Skeletal muscle tissue (tissue), 4 donors: ENCODE results near the gene MSX1. TPM values are rescaled to one million over a fixed set of nuclear protein-coding genes. Genes with fewer than 3 reads are reported as not detected.

Source experiments
- H3K27ac ChIP-seq: one replicate; pipeline ENCODE4 v1.7.0; 2013; ENCODE audit warnings: mild to moderate bottlenecking, low read depth, low read length, inconsistent platforms
- H3K27me3 ChIP-seq, 3 donors: one replicate each; pipeline ENCODE4 v1.7.0; 2013; ENCODE audit warnings: low read length in 3 of 3; ENCODE audit not compliant: control insufficient read depth in 3 of 3, insufficient read depth in 3 of 3
- H3K36me3 ChIP-seq, 3 donors: one replicate each; pipeline ENCODE4 v1.7.0; 2013; ENCODE audit warnings: low read length in 3 of 3; ENCODE audit not compliant: control insufficient read depth in 3 of 3, insufficient read depth in 3 of 3
- H3K4me1 ChIP-seq, 3 donors: one replicate each; pipeline ENCODE4 v1.7.0; 2013; ENCODE audit warnings: low read length in 3 of 3, mild to moderate bottlenecking in 3 of 3; ENCODE audit not compliant: control insufficient read depth in 3 of 3, insufficient read depth in 3 of 3
- H3K4me3 ChIP-seq, 3 donors: one replicate each; pipeline ENCODE4 v1.7.0; 2013; ENCODE audit warnings: low read length in 3 of 3
- H3K9ac ChIP-seq, 3 donors: one replicate each; pipeline ENCODE4 v1.7.0; 2013; ENCODE audit warnings: low read length in 3 of 3, mild to moderate bottlenecking in 3 of 3, moderate library complexity in 2 of 3, low read depth in 1 of 3
- H3K9me3 ChIP-seq, 3 donors: one replicate each; pipeline ENCODE4 v1.7.0; 2013; ENCODE audit warnings: low read length in 3 of 3; ENCODE audit not compliant: control insufficient read depth in 3 of 3
- total RNA-seq: library from RNA; depleted of rRNA; stranded (reverse); fragments of >200 nt; gene quantifications from one replicate; pipeline ENCODE4 v1.2.3, GENCODE V29; 2014
- donor health status: Osteomylitis.

The MSX1 gene
- total RNA-seq, 1 donor from 2014 or later: 1.6 TPM

DNA sequence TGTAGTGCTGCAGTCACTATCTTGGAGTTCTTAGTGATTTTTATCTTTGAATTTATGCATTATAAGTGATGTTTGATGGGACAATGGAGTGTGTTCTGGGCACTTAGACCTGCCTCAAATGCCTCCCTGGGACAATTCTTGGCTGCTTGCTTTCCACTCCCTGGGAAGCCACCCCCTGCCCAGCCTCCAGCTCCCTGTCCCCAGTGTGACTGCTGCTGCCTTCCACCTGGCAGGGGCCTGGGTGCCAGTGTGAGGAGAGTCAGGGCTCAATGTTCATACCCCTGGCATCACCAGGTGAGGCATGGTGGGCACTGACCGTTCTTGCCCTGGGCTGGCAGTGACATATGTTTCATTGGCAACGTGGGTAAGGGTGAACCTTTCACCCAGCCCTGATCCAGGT, 14.8 kb downstream of the MSX1 start:
- Histone ChIP-seq H3K27me3 (peaks cover 73 to 82% (median 78%) of the 10 kb centered on the region in 3 donors), H3K27ac (no peak overlapping the region), H3K9me3 (no peaks in the 10 kb centered on the region), H3K4me3 (no peak overlapping the region), H3K4me1 (peaks cover 4 to 5% (median 5%) of the 10 kb centered on the region in 3 donors), H3K9ac (no peak overlapping the region), H3K36me3 (no peaks in the 10 kb centered on the region)

DNA sequence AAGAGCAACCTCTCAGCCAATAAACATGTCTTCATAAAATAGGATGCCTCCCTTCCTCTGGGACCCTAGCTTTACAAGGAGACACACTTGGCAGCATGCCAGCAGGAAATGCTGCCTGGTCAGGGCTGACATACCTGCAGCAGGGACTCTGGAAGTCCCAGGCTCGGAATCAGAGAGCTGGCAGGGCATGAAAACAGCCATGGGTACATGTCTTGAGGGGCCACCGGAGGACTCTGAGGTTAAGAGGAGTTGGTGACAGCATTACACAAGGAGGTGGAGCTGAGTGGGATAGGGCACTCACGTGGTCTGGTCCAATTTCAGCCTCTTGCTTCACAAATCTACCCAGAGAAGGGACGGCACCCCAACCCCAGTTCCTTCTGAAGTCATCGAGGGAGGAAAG, 15.7 kb downstream of the MSX1 start:
- Histone ChIP-seq H3K36me3 (no peaks in the 10 kb centered on the region), H3K4me1 (peaks cover under 1 to 5% (median 5%) of the 10 kb centered on the region in 3 donors), H3K27me3 (peaks cover 64 to 76% (median 69%) of the 10 kb centered on the region in 3 donors)

DNA sequence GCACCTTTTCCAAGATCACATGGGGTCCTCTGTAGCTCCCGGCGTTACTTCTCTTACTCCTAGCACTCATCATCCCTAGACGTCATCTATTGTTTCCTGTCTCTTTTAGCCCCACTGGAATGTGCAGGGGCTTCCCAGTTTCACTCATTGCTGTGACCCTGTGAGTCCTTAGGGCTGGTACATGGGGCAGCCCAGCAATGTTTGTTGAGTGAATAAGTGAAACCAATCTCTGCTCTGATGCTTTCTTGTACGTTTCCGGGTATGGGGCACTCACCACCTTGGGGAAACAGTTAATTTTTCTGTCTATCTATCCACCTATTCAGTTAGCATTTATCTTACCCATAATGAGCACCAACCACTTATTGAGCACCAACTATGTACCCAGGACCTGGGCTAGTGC, 16.1 kb downstream of the MSX1 start:
- H3K4me1 ChIP-seq: peaks cover 0 to 5% (median 5%) of the 10 kb centered on the region in 3 donors
- no peak overlapping the region for H3K27ac ChIP-seq
- H3K36me3 ChIP-seq: no peaks in the 10 kb centered on the region
- H3K27me3 ChIP-seq: peaks cover 59 to 72% (median 65%) of the 10 kb centered on the region in 3 donors
- no peak overlapping the region for H3K9ac ChIP-seq
- no peaks in the 10 kb centered on the region for H3K9me3 ChIP-seq
- no peak overlapping the region for H3K4me3 ChIP-seq

More for the DNA sequence above, 15.7 kb downstream of the MSX1 start:
- no peak overlapping the region for H3K4me3 ChIP-seq
- no peaks in the 10 kb centered on the region for H3K9me3 ChIP-seq
- H3K27ac ChIP-seq: no peak overlapping the region
- H3K9ac ChIP-seq: no peak overlapping the region

DNA sequence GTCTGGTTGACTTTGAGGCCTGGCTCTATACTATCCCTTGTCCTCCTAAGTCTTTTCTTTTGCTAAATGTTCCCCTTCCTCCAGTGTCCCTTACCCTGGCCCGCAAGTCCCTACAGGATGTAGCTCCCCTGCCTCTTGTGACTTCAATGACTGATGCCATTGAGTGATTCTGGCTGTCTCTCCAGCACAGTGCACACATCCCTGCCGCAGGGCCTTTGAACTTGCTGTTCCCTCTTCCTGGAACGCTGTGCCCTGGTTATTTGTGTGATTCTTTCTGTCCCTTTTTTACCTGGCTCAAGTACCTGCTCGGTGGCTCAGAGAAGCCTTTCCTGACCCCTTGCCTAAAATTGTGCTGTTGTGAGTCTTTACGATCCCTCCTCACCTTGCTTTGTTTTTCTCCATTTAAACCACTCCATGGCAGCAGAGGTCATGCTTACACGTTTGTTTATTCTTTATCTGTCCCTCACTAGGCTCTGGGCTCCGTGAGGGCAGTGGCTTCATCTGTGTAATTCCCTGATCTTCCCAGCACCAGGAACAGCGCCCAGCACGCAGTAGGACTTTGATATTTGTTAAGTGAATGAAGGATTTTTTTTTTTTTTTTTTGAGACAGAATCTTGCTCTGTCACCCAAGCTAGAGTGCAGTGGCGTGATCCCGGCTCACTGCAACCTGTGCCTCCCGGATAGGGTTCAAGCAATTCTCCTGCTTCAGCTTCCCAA, 17.6 kb downstream of the MSX1 start:
- no peaks in the 10 kb centered on the region for H3K9me3 ChIP-seq
- H3K9ac ChIP-seq: no peak overlapping the region
- H3K36me3 ChIP-seq: no peaks in the 10 kb centered on the region
- H3K4me1 ChIP-seq: no peaks in the 10 kb centered on the region
- H3K27me3 ChIP-seq: peaks cover 44 to 61% (median 50%) of the 10 kb centered on the region in 3 donors
- no peak overlapping the region for H3K27ac ChIP-seq
- no peak overlapping the region for H3K4me3 ChIP-seq

DNA sequence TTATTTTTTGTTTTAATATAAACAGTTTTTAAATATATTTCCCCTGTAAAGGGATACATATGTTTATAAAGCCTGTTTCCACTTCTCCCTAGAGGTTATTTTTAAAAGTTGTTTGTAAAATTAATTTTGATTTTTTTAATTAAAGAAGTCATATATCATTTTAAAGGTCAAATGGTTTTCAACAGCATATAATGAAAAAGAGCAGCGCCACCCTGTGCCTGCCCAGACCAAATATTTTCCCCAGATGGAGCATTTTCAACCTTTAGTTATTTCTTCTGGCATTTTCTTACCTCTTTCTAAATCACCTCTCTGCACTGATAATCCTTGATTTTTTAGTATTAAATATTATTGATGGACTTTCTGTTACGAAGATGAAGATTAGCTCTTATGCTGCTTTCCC, 21.0 kb downstream of the MSX1 start:
- Histone ChIP-seq H3K27ac (no peak overlapping the region), H3K27me3 (peaks cover 12 to 32% (median 18%) of the 10 kb centered on the region in 3 donors)

DNA sequence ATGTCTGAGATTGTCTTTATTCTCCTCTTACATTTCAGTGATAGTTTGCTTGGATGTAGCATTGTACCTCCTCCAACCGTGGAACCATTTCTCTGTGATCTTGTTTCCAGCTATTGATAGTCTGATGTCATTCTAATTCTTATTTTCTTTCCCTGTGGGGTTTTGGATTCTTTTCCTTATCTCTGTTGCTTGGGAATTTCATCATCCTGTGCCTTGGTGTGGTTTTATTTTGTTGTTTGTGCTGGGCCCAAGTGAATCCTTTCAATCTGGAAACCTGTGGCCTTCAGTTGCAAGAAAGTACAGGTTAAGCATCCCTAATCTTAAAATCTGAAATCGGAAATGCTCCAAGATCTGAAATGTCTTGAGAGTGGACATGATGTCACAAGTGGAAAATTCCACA, 22.0 kb downstream of the MSX1 start:
- Histone ChIP-seq H3K4me1 (no peaks in the 10 kb centered on the region), H3K9me3 (no peaks in the 10 kb centered on the region), H3K4me3 (no peak overlapping the region), H3K27ac (no peak overlapping the region), H3K9ac (no peak overlapping the region), H3K36me3 (no peaks in the 10 kb centered on the region), H3K27me3 (peaks cover 8 to 25% (median 14%) of the 10 kb centered on the region in 3 donors)

More for the DNA sequence above, 21.0 kb downstream of the MSX1 start:
- Histone ChIP-seq H3K4me3 (no peak overlapping the region), H3K9ac (no peak overlapping the region), H3K9me3 (no peaks in the 10 kb centered on the region), H3K4me1 (no peaks in the 10 kb centered on the region), H3K36me3 (no peaks in the 10 kb centered on the region)

DNA sequence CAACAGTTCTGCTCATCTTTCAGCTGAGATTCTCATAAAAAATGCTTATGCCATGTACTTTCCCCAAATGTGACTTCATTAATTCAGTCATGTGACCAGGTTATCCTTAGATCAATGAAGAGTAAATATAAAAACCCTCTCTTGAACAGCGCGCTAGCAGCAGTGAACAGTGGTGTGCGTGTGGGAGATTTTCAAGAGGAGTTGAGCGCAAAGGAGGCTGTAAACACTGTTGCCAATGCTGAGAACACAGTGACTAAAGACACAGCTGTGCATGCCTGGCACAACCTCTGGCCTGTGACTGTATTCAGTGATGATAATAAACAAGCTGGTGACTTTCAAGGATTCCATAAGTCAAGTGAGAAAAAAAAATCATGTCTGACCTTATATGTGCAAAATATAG, 25.1 kb downstream of the MSX1 start:
- Histone ChIP-seq H3K27ac (no peak overlapping the region), H3K9ac (no peak overlapping the region), H3K36me3 (no peaks in the 10 kb centered on the region), H3K4me3 (no peak overlapping the region), H3K4me1 (no peaks in the 10 kb centered on the region), H3K27me3 (peaks cover 0 to 20% (median 15%) of the 10 kb centered on the region in 3 donors), H3K9me3 (no peaks in the 10 kb centered on the region)

DNA sequence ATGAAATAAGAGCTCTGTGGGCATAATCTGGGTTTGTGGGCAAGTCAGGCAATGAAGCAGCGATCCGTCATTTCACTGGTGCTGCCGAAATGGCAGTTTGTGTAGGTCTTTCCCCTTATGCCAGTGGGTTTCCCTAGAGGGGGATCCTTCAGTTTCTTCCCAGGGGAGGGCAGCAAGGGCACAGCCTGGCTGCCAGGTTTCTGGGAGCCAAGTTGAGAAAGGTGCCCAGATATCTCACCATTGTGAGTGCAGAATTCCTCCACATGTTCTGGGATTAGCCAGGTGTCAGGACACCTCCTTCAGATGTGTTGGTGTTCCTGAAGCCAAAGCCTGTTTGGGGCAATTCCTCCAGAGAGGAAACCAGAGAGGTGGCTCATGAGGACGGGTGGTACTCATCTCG, 28.0 kb downstream of the MSX1 start:
- no peaks in the 10 kb centered on the region for H3K9me3 ChIP-seq
- no peak overlapping the region for H3K4me3 ChIP-seq
- no peak overlapping the region for H3K27ac ChIP-seq
- peaks cover 0 to 18% (median 17%) of the 10 kb centered on the region in 3 donors for H3K27me3 ChIP-seq
- H3K36me3 ChIP-seq: no peaks in the 10 kb centered on the region
- H3K9ac ChIP-seq: no peak overlapping the region
- no peaks in the 10 kb centered on the region for H3K4me1 ChIP-seq

DNA sequence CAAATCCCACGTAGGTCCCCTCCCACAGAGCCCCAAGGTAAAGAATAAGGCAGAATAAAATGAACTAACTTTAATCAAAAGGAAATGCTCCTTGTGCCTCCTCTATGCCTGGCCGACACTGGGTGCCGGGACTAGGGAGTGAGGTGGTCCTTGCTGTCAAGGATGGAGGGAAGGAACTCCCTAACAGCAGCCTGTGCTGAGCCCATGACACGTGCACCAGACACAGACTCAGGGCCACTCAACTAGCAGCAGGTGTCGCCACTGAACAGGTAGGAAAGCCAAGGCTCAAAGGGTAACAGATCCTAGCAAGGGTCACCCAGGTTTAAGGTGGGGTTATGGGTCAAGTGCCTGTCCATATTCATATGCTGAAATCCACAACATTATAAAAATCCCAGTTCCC, 29.2 kb downstream of the MSX1 start:
- no peak overlapping the region for H3K4me3 ChIP-seq
- peaks cover 0 to 19% (median 17%) of the 10 kb centered on the region in 3 donors for H3K27me3 ChIP-seq

DNA sequence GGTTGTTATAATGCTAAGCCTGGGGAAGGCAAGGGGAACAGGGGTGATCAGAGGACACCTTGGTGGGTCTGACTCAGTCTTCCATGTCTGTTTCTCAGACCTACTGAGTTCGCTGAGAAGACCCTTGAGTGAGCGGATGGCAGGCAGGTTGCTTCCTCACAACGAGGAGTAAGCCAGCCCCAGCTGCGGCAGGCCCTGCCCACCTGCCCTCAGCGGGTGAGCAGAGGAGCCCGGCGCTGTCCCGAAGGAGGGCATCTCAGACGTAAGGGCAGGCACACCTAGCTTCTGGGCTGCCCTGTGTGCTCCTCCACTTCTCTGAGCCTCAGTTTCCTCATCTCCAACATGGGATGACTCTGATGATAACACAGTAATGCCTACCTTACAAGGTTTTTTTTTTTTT, 30.3 kb downstream of the MSX1 start:
- Histone ChIP-seq H3K36me3 (no peaks in the 10 kb centered on the region), H3K9ac (no peak overlapping the region), H3K4me1 (no peaks in the 10 kb centered on the region), H3K27ac (no peak overlapping the region), H3K27me3 (peaks cover 0 to 17% (median 16%) of the 10 kb centered on the region in 3 donors), H3K4me3 (no peak overlapping the region), H3K9me3 (no peaks in the 10 kb centered on the region)

More for the DNA sequence above, 29.2 kb downstream of the MSX1 start:
- Histone ChIP-seq H3K36me3 (no peaks in the 10 kb centered on the region), H3K4me1 (no peaks in the 10 kb centered on the region), H3K27ac (no peak overlapping the region), H3K9ac (no peak overlapping the region), H3K9me3 (no peaks in the 10 kb centered on the region)
